VCaP (cell line): ENCODE data around the gene PRRG3.

Experiments used
- H3K27ac ChIP-seq: fragments of 450-650 bp; 2 replicates; pipeline ENCODE4 v1.5.1; 2017
- CTCF ChIP-seq: fragments of 450-650 bp; conservative IDR thresholded peaks from 2 replicates; pipeline ENCODE4 v1.5.1; 2017; ENCODE audit warnings: mild to moderate bottlenecking, moderate library complexity

PRRG3 gene

GRCh38 chrX:151701071-151701470 lies 5.8 kb downstream of the PRRG3 start:
- no peak for TF ChIP-seq CTCF
- no peak overlapping the region for H3K27ac ChIP-seq

- TF ChIP-seq CTCF = no peak
These were observed 6.3 kb downstream of the PRRG3 start for GRCh38 chrX:151701531-151701930.

GRCh38 chrX:151702026-151702714 lies 6.9 kb downstream of the PRRG3 start:
- no peak for TF ChIP-seq CTCF
- no peak overlapping the region for H3K27ac ChIP-seq

More at GRCh38 chrX:151701531-151701930, 6.3 kb downstream of the PRRG3 start:
- H3K27ac ChIP-seq = no peak overlapping the region

- H3K27ac ChIP-seq = no peak overlapping the region
- no peak for TF ChIP-seq CTCF
These were observed 7.6 kb downstream of the PRRG3 start for GRCh38 chrX:151702741-151703340.

GRCh38 chrX:151703487-151703886 lies 8.2 kb downstream of the PRRG3 start:
- TF ChIP-seq CTCF = no peak
- no peak overlapping the region for H3K27ac ChIP-seq

- H3K27ac ChIP-seq = no peak overlapping the region
These were observed 8.9 kb downstream of the PRRG3 start for GRCh38 chrX:151704041-151704663.

More at GRCh38 chrX:151704041-151704663, 8.9 kb downstream of the PRRG3 start:
- no peak for TF ChIP-seq CTCF
